ENCODE data around the gene METRNL.
"Not testable (repeated sequence)": the region's sequence is repeated elsewhere in the genome, so short reads cannot be mapped to it uniquely, and the experiment has no call there.

Gene METRNL

DNA sequence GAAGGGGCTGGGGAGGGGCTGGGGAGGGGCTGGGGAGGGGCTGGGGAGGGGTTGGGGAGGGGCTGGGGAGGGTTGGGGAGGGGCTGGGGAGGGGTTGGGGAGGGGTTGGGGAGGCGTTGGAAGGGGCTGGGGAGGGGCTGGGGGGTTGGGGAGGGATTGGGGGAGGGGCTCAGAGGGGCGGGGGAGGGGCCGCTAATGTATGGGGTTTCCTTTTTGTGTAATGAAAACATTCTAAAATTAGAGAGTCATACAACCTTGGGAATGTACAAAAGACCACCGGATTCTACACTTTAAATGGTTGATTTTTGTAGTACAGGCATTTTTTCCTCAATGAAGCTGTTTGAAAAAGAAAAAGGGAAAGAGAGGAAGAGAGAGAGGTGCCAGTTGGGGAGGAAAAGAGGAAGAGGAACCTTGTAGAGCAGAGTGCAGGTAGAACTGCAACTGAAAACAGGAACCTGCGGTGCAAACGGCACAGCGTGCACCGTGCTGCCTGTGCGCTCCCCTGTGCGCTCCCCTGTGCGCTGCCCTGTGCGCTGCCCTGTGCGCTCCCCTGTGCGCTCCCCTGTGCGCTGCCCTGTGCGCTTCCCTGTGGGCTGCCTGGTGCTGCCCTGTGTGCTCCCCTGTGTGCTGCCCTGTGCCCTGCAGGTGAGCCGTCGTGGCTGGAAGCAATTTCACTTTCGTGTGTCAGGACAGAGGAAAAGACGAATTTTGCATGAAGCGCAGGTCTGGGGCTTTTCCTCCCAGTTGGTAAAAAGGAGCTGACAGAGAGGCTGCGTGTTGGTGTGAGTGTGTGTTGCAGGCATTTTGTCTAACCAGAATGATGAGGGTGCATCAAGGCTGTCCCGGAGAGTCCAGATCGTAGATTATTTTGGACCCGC lies 40.8 kb downstream of the METRNL start:
- Mint-ChIP-seq H3K4me3 (peak overlapping the region; percentile 67), H3K27ac (no peak overlapping the region), H3K9me3 (ENCODE audit: low read depth) (no peaks in the 10 kb centered on the region), H3K4me1 (ENCODE audit: low read depth) (peaks cover 24% of the 10 kb centered on the region), H3K27me3 (peaks cover 14% of the 10 kb centered on the region), H3K36me3 (no peaks in the 10 kb centered on the region)

DNA sequence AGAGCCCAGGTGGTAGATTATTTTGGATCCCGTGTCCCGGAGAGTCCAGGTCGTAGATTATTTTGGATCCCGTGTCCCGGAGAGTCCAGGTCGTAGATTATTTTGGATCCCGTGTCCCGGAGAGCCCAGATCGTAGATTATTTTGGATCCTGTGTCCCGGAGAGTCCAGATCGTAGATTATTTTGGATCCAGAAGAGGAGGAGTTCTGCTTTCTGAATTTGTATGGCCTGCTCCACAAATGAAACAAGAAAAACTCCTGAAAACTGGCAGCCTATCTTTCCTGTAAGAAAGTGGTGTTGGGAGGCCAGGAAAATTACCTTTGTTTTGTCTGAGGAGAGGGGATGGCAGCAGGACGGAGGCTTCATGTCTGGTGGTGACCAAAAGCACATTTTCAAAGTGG lies 42.1 kb downstream of the METRNL start:
- peaks cover 17% of the 10 kb centered on the region for H3K27me3 Mint-ChIP-seq
- not testable (repeated sequence) for H3K36me3 Mint-ChIP-seq; H3K27ac Mint-ChIP-seq; H3K9me3 Mint-ChIP-seq (ENCODE audit: low read depth)
- peaks cover 31% of the 10 kb centered on the region for H3K4me1 Mint-ChIP-seq (ENCODE audit: low read depth)
- peak overlapping the region; percentile 12 for H3K4me3 Mint-ChIP-seq

DNA sequence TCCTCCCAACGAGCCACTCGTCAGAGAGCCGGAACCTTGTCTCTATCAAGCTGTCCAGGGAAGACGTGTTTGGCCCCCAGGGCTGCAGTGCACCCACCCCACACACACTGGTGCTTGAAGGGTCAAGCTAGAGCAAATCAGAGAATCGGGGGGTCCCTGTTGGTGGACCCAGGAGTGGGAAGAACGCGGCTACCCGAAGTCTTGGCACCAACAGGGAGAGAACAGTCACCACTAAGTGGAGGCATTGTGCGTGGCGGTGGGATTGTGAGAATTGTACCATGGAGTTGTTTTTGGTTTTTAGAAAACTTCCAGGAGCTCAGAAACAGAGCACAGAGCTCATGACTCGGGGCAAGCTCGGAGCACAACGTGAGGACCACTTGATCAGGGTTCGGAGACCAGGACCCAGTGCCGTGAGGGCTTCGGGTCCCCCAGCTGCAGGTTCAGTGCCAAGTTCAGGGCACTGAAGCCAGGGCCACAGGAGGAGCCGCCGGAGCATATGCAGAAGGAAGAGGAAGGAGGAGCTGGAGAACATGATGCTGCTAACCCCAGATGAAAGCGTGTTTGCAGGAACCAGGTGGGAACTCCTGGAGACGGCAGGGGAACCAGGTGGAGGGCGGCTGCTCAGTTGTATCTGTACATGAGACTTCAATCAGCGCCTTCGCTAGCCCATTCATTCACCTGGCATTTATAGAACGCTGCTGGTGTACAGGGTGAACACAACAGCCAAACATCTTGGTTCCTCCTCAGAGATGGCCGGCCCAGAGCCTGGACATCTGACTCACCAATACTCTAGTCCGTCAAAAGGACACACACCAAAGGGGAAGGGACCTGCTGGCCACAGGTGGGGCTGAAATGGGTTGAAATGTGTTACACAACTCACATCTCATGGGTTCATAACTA lies 42.8 kb downstream of the METRNL start:
- no peak overlapping the region for H3K27ac Mint-ChIP-seq
- no peaks in the 10 kb centered on the region for H3K36me3 Mint-ChIP-seq
- H3K27me3 Mint-ChIP-seq, result peaks cover 17% of the 10 kb centered on the region
- H3K4me1 Mint-ChIP-seq (ENCODE audit: low read depth), result peaks cover 31% of the 10 kb centered on the region
- peak overlapping the region; percentile 12 for H3K4me3 Mint-ChIP-seq
- H3K9me3 Mint-ChIP-seq (ENCODE audit: low read depth), result no peaks in the 10 kb centered on the region

DNA sequence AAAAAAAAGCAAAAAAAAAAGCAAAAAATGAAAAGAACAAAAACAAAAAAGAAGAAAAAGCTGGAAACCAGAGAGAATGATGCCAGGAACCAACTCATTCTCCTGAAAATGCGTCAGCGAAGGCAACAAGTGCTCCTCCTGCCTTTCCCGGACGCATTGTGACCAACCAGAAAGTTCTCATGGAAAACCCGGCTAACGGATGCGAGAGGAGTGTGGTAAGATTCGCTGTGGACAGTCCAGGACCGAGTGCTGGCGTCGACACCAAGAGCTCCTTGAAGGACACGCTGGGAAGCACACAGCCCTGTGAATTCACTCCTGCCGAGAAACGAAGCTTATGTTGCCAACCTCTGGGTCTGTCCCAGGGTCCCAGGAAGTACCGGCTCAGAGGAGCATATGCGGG lies 43.4 kb downstream of the METRNL start:
- no peak overlapping the region for H3K27ac Mint-ChIP-seq
- no peak overlapping the region for H3K4me3 Mint-ChIP-seq
- H3K27me3 Mint-ChIP-seq, result peaks cover 17% of the 10 kb centered on the region
- peaks cover 31% of the 10 kb centered on the region for H3K4me1 Mint-ChIP-seq (ENCODE audit: low read depth)
- no peaks in the 10 kb centered on the region for H3K9me3 Mint-ChIP-seq (ENCODE audit: low read depth)
- H3K36me3 Mint-ChIP-seq, result no peaks in the 10 kb centered on the region

DNA sequence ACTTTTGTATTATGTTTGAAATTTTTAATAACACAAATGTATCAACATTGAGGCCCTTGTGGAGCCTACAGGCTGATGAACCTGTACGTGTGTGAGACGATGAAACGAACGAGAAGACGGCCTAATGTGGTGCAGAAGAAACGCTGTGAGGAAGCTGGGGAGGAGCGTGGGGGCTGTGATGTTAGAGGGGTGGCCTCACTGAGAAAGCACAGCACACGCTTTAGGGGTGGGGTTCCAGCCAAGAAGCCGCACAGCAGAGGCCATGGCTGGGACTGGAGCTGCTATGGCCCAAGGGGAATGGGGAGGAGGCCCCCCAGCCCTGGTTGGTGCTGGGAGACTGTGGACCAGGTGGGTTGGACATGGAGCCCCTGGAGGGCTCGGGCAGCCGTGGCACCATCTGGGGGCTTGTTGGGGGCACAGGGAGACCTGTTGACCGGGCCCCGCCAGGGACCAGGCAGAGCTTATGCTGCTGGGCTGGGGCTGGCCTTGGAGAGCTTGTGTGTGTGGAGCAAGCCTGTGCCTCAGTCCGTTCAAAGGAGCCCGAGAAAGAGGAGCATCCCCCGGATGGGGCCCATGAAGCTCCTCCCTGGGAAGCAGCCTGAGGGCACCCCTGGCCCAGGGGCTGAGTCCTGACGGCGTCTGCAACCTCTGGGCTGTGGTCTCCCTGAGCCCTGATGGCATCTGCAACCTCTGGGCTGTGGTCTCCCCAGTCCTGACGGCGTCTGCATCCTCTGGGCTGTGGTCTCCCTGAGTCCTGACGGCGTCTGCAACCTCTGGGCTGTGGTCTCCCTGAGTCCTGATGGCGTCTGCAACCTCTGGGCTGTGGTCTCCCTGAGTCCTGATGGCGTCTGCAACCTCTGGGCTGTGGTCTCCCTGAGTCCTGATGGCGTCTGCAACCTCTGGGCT lies 44.7 kb downstream of the METRNL start:
- H3K4me1 Mint-ChIP-seq (ENCODE audit: low read depth), result peaks cover 24% of the 10 kb centered on the region
- H3K4me3 Mint-ChIP-seq, result no peak overlapping the region
- no peaks in the 10 kb centered on the region for H3K9me3 Mint-ChIP-seq (ENCODE audit: low read depth)
- H3K27ac Mint-ChIP-seq, result no peak overlapping the region
- peaks cover 17% of the 10 kb centered on the region for H3K27me3 Mint-ChIP-seq
- no peaks in the 10 kb centered on the region for H3K36me3 Mint-ChIP-seq

DNA sequence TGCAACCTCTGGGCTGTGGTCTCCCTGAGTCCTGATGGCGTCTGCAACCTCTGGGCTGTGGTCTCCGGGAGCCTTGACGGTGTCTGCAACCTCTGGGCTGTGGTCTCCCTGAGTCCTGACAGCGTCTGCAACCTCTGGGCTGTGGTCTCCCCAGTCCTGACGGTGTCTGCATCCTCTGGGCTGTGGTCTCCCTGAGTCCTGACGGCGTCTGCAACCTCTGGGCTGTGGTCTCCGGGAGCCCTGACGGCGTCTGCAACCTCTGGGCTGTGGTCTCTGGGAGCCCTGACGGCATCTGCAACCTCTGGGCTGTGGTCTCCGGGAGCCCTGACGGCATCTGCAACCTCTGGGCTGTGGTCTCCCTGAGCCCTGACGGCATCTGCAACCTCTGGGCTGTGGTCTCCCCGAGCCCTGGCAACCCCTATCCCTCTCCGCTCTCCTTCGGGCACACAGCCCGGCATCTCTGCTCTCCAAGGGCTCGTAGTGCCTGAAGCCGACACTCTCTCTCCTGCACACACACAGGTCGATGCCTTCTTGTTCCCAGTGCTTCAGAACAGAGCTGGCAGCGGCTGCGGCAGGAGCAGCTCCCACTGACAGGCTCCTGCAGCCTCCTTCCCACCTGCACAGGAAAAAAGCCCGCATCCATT lies 45.6 kb downstream of the METRNL start:
- Mint-ChIP-seq H3K4me1 (ENCODE audit: low read depth) (peaks cover 19% of the 10 kb centered on the region), H3K27me3 (peaks cover 15% of the 10 kb centered on the region), H3K9me3 (ENCODE audit: low read depth) (no peaks in the 10 kb centered on the region), H3K27ac (no peak overlapping the region), H3K36me3 (no peaks in the 10 kb centered on the region), H3K4me3 (no peak overlapping the region)

DNA sequence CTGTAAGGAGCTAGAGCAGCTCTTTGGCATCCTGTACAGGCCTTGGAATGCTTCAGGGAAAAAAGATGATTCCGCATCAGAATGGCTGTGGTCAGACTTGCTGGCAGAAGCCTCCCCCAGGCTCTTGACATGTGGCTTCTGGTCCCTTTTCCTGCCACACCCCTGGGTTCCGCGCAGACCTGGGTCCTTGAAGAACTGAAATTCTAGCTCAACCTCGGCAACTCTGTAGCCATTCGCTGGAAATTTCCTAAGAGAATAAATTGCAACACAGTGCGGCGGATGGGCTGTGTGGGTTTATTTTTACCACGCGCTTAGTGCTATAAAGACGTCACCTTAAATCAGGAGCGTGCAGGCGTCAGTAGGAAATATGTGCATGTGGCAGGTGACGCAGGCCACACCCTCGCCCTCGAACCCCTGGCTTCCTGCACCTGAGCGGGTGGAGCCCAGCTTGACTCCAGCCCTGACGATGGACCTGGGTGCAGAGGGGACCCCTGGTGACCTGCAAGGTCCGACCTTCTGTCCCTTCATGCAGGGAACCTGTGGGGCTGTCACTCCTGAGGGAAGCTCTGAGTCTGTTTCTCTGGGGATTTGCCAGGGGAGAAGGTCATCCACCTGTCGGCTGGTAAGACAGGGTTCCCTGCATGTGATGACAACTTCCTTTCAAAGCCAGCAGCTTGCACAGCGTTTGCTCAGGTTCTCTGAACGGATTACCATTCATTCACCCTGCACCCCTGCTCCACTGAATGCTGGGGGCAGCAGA lies 46.3 kb downstream of the METRNL start:
- no peaks in the 10 kb centered on the region for H3K36me3 Mint-ChIP-seq
- no peak overlapping the region for H3K27ac Mint-ChIP-seq
- H3K4me1 Mint-ChIP-seq (ENCODE audit: low read depth), result peaks cover 12% of the 10 kb centered on the region
- H3K4me3 Mint-ChIP-seq, result no peak overlapping the region
- no peaks in the 10 kb centered on the region for H3K9me3 Mint-ChIP-seq (ENCODE audit: low read depth)
- peaks cover 15% of the 10 kb centered on the region for H3K27me3 Mint-ChIP-seq

DNA sequence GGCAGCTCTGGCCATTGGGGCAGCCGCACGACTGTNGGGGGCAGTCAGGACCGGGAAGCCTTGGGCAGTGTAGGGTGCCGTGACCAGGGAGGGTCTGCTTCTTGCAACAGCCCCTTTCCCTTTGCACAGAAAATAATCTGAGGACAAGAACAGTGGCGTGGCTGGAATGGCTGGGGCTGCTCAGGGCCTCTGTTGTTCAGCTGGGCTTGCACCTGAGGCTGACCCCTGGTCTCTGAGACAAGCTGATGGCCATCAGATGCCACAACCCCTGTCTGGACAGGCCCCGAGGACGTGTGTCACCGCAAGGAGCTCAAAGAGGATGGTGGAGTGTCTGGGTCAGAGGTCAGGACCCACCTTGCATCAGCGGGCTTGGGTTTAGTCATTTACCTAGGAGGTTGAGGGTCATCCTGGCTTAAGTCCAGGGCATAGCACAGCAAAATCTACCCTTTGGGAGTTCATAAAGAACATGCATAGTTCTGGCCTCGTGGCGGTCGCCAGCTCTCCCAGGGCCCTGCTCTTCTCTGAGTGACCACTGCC lies 46.9 kb downstream of the METRNL start:
- Mint-ChIP-seq H3K4me1 (ENCODE audit: low read depth) (peaks cover 11% of the 10 kb centered on the region), H3K4me3 (no peak overlapping the region), H3K9me3 (ENCODE audit: low read depth) (no peaks in the 10 kb centered on the region), H3K36me3 (no peaks in the 10 kb centered on the region), H3K27ac (no peak overlapping the region), H3K27me3 (peaks cover 15% of the 10 kb centered on the region)

DNA sequence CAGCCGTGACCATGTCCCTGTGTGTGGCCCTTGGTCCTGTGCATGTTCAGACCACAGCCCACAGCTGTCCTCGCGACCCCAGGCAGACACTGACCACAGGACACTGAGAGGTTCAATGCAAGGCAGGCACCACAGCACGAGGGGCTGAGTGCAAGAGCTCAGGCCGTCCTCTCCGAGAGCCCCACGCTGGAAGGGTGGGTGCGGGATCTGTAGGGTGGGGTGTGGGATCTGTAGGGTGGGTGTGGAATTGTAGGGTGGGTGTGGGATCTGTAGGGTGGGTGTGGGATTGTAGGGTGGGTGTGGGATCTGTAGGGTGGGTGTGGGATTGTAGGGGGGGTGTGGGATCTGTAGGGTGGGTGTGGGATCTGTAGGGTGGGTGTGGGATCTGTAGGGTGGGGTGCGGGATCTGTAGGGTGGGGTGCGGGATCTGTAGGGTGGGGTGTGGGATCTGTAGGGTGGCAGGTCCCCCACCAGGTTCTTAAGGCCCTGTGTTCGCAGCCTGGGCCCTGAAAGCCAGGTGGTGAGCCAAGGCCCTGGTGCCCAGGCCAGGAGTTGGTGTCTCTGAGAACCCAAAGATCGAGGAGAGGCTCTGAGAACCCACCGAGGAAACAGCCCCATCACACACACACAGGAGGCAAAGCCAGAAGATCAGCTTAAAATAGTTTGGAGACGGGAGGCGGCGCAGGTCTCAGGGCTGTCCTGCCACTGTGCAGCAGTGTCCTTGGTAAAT lies 48.2 kb downstream of the METRNL start:
- Mint-ChIP-seq H3K4me1 (ENCODE audit: low read depth) (peaks cover 11% of the 10 kb centered on the region), H3K9me3 (ENCODE audit: low read depth) (no peaks in the 10 kb centered on the region), H3K4me3 (no peak overlapping the region), H3K36me3 (no peaks in the 10 kb centered on the region), H3K27me3 (peaks cover 10% of the 10 kb centered on the region), H3K27ac (no peak overlapping the region)

DNA sequence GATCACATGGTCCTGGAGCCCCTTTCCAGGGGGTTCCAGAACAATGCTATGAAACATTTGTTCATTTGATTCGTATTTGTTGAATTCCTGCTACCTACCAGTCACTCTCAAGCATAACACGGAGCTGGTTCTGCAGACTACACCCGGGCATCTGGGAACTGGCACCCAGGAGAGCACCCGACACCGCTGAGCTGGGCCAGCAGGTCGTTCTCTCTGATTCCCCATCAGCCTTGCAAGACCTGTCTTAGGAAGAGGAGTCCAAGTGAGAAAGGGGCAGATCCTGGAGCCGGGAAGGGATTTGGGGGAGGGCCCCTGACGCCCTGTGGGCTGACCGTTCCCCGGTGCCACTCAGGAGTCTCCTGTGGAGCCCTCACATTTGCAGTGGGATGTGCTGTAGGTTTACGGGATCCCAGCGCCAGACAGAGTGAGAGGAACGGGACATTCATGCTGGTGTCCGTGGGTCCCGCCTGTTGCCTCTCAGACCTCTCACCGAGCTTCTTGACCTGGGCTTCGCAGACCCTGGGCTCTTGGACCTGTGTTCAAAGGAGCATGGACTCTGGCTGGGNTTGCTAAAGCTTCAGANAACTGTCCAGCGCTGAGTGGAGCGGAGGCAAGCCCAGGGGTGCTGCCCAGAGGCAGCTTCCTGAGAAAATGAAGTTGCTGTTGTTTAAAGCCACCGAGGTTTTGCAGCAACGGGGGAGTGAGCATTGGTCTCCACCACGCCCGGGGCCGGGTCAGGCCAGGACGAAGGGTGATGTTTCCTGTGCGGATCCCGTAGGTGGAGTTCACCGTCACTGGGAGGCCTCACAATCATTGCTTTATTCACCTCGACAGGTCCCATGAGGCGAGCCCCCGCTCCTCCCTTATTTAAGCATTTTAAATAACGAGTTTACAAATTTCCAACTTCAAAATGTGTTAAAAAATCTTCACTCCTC lies 49.2 kb downstream of the METRNL start:
- peaks cover 11% of the 10 kb centered on the region for H3K4me1 Mint-ChIP-seq (ENCODE audit: low read depth)
- no peak overlapping the region for H3K27ac Mint-ChIP-seq
- H3K36me3 Mint-ChIP-seq, result no peaks in the 10 kb centered on the region
- peaks cover 6% of the 10 kb centered on the region for H3K27me3 Mint-ChIP-seq
- H3K9me3 Mint-ChIP-seq (ENCODE audit: low read depth), result no peaks in the 10 kb centered on the region
- no peak overlapping the region for H3K4me3 Mint-ChIP-seq

DNA sequence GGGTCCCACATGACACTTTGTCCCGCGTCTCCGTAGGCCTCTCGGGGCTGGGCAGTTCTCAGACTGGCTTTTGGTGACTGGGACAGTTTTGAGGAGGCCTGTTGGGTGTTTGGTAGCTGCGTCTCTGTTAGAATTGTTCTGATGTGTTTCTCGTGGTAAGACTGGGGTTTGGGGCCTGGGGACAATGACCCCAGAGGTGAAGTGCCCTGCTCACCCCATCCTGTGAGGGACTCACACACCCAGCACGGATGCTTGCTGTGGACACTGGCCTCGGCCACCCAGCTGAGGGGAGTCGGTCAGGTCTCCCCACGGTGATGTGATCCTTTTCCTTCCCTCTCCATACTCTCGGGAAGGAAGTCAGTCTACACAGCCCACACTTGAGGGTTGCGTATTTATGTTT lies 50.3 kb downstream of the METRNL start:
- H3K4me1 Mint-ChIP-seq (ENCODE audit: low read depth), result peaks cover 10% of the 10 kb centered on the region
- no peaks in the 10 kb centered on the region for H3K9me3 Mint-ChIP-seq (ENCODE audit: low read depth)
- H3K27me3 Mint-ChIP-seq, result peaks cover 3% of the 10 kb centered on the region
- no peak overlapping the region for H3K27ac Mint-ChIP-seq
- no peaks in the 10 kb centered on the region for H3K36me3 Mint-ChIP-seq
- H3K4me3 Mint-ChIP-seq, result no peak overlapping the region

DNA sequence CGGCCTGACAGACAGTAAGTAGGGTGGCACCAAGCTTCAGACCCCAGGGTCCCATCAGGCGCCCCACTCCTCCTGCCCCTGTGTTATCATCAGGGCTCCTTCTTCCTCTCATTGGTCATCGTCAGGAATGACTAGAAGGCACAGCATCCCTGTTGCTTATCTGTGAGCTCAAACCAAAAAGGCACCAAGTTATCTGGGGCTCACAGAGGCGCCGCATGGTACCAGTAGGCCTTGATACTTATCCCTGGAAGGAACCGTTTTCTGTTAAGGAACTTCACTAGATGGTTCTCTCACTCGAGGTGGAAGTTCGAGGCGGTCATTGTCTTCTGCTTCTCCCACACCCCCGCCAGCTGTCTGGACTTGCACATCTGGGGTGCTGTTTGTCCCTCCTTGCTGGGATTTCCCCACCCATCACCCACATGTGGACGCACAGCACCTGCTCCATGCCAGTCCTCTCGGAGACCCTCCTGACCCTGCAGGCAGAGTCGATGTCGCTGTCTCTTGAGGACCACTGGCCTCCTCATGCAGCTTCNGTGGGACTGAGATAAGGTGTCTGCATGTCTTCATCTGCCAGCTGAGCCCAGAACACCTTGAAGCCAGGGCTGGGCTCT lies 52.1 kb downstream of the METRNL start:
- Mint-ChIP-seq H3K36me3 (no peaks in the 10 kb centered on the region), H3K4me1 (ENCODE audit: low read depth) (no peaks in the 10 kb centered on the region), H3K4me3 (no peak overlapping the region), H3K27ac (no peak overlapping the region), H3K9me3 (ENCODE audit: low read depth) (no peaks in the 10 kb centered on the region), H3K27me3 (no peaks in the 10 kb centered on the region)

Measured in activated naive CD8-positive, alpha-beta T cell (primary cell).